ENCODE measurements around the gene EBF3. TPM values are rescaled to one million over a fixed set of nuclear protein-coding genes. Genes with fewer than 3 reads are reported as not detected.

EBF3 gene
- total RNA-seq, 1 experiment from 2014 or later = not detected

GRCh38 chr10:129849853-129850252 is 114.2 kb downstream of the EBF3 start:
- no peaks in the 10 kb centered on the region for H3K9me3 Mint-ChIP-seq (ENCODE audit: unreplicated experiment)
- no peak overlapping the region for H3K4me3 Mint-ChIP-seq (ENCODE audit: unreplicated experiment)
- CTCF ChIA-PET = interaction anchor here (0.6 to 0.8 kb wide), 2 partner anchors 121 to 761 kb away, joined by 4 to 6 read pairs; no protein-coding TSS in a partner anchor
- H3K27me3 Mint-ChIP-seq (ENCODE audit: insufficient read depth, unreplicated experiment) = no peaks in the 10 kb centered on the region
- H3K36me3 Mint-ChIP-seq (ENCODE audit: insufficient read depth, unreplicated experiment) = no peaks in the 10 kb centered on the region
- no TSS peak for BruUV-seq (replicated peaks)
- no peak for DNase-seq (ENCODE audit: unreplicated experiment)
- no peaks in the 10 kb centered on the region for H3K4me1 Mint-ChIP-seq (ENCODE audit: insufficient read depth, unreplicated experiment)
- POLR2A ChIA-PET = no interaction called here
- no peak overlapping the region for H3K27ac Mint-ChIP-seq (ENCODE audit: low read depth, unreplicated experiment)
- intact Hi-C loops (cut with micrococcal nuclease) = loop anchor here (10.0 kb wide), 1 partner anchor 195 kb away; no protein-coding TSS in a partner anchor
- TF ChIP-seq CTCF (IDR thresholded peaks at IDR 0.05; ENCODE audit: unreplicated experiment) = no peak

DNA sequence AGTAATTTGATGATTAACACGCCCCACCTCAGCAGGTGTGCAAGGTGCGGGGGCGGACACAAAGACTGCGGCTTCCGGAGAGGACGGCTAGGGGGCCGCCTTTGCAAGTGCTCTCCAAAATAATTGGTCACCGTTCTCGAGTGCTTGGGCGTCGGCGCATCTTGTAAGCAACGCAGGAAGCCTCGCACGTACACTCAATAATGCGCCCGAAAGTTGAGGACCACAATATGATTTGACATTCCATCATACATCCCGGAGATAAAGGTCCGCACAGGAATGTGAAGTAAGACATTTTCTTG is 114.7 kb downstream of the EBF3 start:
- Mint-ChIP-seq H3K4me3 (ENCODE audit: unreplicated experiment) (no peak overlapping the region), H3K36me3 (ENCODE audit: insufficient read depth, unreplicated experiment) (no peaks in the 10 kb centered on the region), H3K9me3 (ENCODE audit: unreplicated experiment) (no peaks in the 10 kb centered on the region), H3K27ac (ENCODE audit: low read depth, unreplicated experiment) (no peak overlapping the region), H3K4me1 (ENCODE audit: insufficient read depth, unreplicated experiment) (no peaks in the 10 kb centered on the region), H3K27me3 (ENCODE audit: insufficient read depth, unreplicated experiment) (no peaks in the 10 kb centered on the region)
- intact Hi-C loops (cut with micrococcal nuclease) = no loop called here
- no TSS peak for BruUV-seq (replicated peaks)
- TF ChIP-seq CTCF (IDR thresholded peaks at IDR 0.05; ENCODE audit: unreplicated experiment) = no peak
- CTCF ChIA-PET = interaction anchor here (0.6 to 0.8 kb wide), 2 partner anchors 122 to 761 kb away, joined by 4 to 6 read pairs; no protein-coding TSS in a partner anchor
- POLR2A ChIA-PET = no interaction called here
- no peak for DNase-seq (ENCODE audit: unreplicated experiment)

DNA sequence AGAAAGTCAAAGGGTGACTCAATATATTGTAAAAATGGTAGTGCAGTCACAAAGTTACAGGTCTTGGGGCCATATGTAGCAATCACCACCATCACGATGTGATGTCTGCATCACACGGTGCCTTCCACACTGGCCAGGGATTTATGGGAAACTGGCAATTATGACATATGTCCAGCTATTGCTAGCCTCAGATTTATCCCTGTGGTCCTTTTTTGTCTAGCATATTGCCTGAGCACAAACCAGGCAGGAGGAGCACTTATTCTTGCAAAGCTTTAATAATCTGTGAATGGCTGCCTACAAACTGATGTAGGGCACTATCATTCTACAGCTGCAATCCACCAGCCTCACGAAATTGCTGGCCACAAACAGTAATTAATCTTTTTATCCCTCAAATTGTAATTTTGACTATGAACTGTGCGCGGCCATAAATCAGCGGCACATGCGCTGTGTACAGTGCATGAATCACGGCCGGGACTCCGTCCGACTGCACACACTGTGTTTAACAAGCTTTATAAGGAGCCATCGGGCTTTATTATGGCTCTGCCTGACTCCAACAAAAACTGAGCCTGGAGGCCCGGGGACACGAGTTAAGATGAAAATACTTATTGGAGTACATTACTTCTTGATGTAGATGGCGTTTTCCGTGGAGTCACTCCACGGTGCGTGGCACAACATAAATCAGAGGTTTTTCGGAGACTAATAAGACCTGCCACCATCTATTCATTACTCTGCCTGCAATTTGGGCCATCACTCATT is 115.2 kb downstream of the EBF3 start:
- H3K27ac Mint-ChIP-seq (ENCODE audit: low read depth, unreplicated experiment) = no peak overlapping the region

More for the DNA sequence above, 115.2 kb downstream of the EBF3 start:
- ChIA-PET CTCF (interaction anchor here (0.6 to 0.7 kb wide), 3 partner anchors 122 to 279 kb away, joined by 3 to 6 read pairs (median 4); no protein-coding TSS in a partner anchor), POLR2A (no interaction called here)
- no peak for TF ChIP-seq CTCF (IDR thresholded peaks at IDR 0.05; ENCODE audit: unreplicated experiment)
- H3K4me3 Mint-ChIP-seq (ENCODE audit: unreplicated experiment) = no peak overlapping the region
- no peak for DNase-seq (ENCODE audit: unreplicated experiment)
- H3K27me3 Mint-ChIP-seq (ENCODE audit: insufficient read depth, unreplicated experiment) = no peaks in the 10 kb centered on the region
- H3K36me3 Mint-ChIP-seq (ENCODE audit: insufficient read depth, unreplicated experiment) = no peaks in the 10 kb centered on the region
- no TSS peak for BruUV-seq (replicated peaks)
- intact Hi-C loops (cut with micrococcal nuclease) = no loop called here
- H3K4me1 Mint-ChIP-seq (ENCODE audit: insufficient read depth, unreplicated experiment) = no peaks in the 10 kb centered on the region
- H3K9me3 Mint-ChIP-seq (ENCODE audit: unreplicated experiment) = no peaks in the 10 kb centered on the region
